ENCODE measurements around the gene GALNT6. TPM values are rescaled to one million over a fixed set of nuclear protein-coding genes. Genes with fewer than 3 reads are reported as not detected.
A peak's percentile ranks its signal among the peaks of the same experiment; 100 is the strongest.
"Not testable (repeated sequence)": the region's sequence is repeated elsewhere in the genome, so short reads cannot be mapped to it uniquely, and the experiment has no call there.

The GALNT6 gene
- total RNA-seq, 1 experiment from 2014 or later: 48.0 TPM

DNA sequence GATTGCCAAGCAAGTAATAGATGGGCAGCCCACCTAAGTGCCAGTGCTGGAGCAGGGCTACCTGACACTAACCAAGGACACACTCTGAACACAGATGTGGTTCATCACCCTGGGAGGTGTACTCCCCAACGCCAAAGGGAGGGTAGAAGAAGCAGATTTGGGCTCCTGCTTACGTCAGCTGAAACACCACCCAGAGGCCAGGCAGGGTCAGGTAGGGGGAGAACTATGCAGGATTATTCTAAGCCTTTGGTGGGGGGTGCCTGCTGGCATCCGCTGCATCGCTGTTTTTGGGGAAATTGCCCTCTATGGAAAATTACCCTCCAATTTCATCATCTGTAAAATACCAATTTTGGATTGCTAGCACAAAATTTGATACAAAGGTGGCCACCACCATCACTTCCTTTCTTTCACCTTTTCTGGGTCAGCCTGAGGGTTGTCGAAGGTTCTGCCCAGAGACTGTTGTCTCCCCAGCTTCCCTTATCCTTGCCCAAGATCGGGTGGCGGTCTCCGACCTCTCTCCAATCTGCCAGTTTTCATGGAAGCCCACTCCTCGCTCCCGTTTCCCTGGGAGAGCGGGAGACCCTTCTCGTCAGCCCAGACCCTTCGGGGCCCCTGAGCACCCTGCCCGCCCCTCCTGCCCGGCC is 67.8 kb downstream of the GALNT6 start:
- DNase-seq (ENCODE audit: low read depth): no peak

- DNase-seq (ENCODE audit: low read depth): no peak
These were observed 68.8 kb downstream of the GALNT6 start for GRCh38 chr12:51322452-51322851.

DNA sequence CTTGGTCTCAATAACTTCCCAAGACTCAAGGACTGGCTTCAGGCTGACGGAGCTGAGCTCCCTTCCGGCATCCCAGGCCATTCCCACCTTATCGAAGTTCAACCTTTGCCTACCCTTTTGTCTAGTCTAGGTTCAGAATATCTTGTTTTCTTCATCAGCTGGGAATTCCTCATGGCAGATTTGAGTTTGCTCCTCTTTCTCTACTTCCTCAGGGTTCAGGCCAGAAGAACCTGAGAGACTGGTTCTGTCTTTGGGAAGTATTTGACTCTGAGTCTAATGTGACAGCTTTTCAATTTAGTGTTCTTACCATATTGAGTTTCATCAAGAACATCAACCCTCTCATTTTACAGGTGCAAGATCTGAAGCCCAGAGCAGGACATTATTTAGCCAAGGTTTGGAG is 69.3 kb downstream of the GALNT6 start:
- DNase-seq (ENCODE audit: low read depth): no peak

- no peak for DNase-seq (ENCODE audit: low read depth)
These were observed 70.4 kb downstream of the GALNT6 start for GRCh38 chr12:51320695-51321320.

GRCh38 chr12:51320311-51320694 is 70.9 kb downstream of the GALNT6 start:
- no peak for DNase-seq (ENCODE audit: low read depth)

- DNase-seq (ENCODE audit: low read depth): no peak
These were observed 72.2 kb downstream of the GALNT6 start for GRCh38 chr12:51318846-51319599.

GRCh38 chr12:51318057-51318806 is 73.0 kb downstream of the GALNT6 start:
- DNase-seq (ENCODE audit: low read depth): not testable (repeated sequence)

DNA sequence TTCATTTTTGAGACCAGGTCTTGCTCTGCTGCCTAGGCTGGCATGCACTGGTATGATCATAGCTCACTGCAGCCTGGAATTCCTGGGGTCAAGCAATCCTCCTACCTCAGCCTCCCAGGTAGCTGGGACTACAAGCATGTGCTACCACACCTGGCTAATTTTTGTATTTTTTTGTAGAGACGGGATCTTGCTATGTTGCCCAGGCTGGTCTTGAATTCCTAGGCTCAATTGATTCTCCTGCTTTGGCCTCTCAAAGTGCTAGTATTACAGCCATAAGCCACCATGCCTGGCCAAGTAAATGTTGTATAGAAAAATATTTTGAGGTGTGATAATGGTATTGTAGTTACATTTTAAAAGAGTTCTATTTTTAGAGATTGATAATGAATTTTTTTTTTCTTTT is 79.8 kb downstream of the GALNT6 start:
- no peak for DNase-seq (ENCODE audit: low read depth)

- peak; percentile 79 for DNase-seq (ENCODE audit: low read depth)
These were observed 83.3 kb downstream of the GALNT6 start for GRCh38 chr12:51307655-51308593.

- DNase-seq (ENCODE audit: low read depth): no peak
These were observed 84.7 kb downstream of the GALNT6 start for GRCh38 chr12:51306507-51306906.

Other genes starting within 250 kb of the GALNT6 start
- 4.9 and 6.8 TPM in 2 replicates for gene TFCP2, start 218.3 kb downstream of the GALNT6 start, total RNA-seq (2014; rRNA removed; shearing (Covaris generic))
- 1.4 and 7.8 TPM in 2 replicates for gene POU6F1, start 173.3 kb downstream of the GALNT6 start, total RNA-seq (2014; rRNA removed; shearing (Covaris generic))
- gene DAZAP2, start 152.6 kb downstream of the GALNT6 start, total RNA-seq (2014; rRNA removed; shearing (Covaris generic)): 480 and 492 TPM in 2 replicates
- gene SMAGP, start 121.0 kb downstream of the GALNT6 start, total RNA-seq (2014; rRNA removed; shearing (Covaris generic)): 15.8 and 17.8 TPM in 2 replicates
- not detected in 2 replicates for gene BIN2, start 67.2 kb downstream of the GALNT6 start, total RNA-seq (2014; rRNA removed; shearing (Covaris generic))
- not detected in 2 replicates for gene CELA1, start 44.7 kb downstream of the GALNT6 start, total RNA-seq (2014; rRNA removed; shearing (Covaris generic))
- gene SLC4A8, start 33.4 kb upstream of the GALNT6 start, total RNA-seq (2014; rRNA removed; shearing (Covaris generic)): 2.5 and 12.3 TPM in 2 replicates
- gene SCN8A, start 199.8 kb upstream of the GALNT6 start, total RNA-seq (2014; rRNA removed; shearing (Covaris generic)): 2.7 and 6.4 TPM in 2 replicates

Data from M059J (cell line).